NCI-H2107 treated with DMSO at 0.1 percent for 48 hours (cell line): ENCODE measurements around the gene OPRD1.
"Not testable (repeated sequence)": the region's sequence is repeated elsewhere in the genome, so short reads cannot be mapped to it uniquely, and the experiment has no call there.

ENCODE experiments used
- DNase-seq: peaks from one replicate; lab custom pipeline; 2025; ENCODE audit not compliant: unreplicated experiment; lab: John Stamatoyannopoulos, UW

Gene OPRD1

GRCh38 chr1:28811766-28812668 lies at the start of gene OPRD1:
OPRD1 (plus strand) TSS chr1:28812170; CDS start chr1:28812384, 214 bp downstream.
- no peak for DNase-seq

DNA sequence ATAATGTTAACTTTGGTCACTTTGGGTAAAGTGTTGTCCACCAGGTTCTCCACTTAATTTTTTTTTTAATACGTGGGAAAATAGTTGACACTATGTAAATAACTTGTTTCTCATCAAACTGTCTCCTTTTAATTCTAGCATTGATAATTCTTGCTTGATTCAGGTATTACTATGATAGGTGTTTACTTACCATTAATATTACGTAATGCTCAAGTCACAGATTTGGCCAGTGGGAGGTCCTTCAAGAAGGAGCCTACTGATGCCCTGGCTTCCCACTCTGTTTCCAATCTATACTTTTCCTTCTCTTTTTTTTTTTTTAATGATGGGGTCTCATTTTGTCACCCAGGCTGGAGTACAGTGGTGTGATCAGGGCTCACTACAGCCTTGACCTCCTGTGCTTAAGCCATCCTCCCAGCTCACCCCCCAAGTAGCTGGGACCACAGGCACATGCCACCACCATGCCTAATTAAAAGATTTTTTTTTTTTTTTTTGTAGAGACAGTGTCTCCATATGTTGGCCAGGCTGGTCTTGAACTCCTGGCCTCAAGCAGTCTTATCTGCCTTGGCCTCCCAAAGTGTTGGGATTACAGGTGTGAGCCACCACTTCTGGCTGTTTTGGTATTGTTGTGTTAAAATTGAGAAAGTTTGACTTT lies 45.3 kb upstream of the OPRD1 start:
- DNase-seq, result no peak

DNA sequence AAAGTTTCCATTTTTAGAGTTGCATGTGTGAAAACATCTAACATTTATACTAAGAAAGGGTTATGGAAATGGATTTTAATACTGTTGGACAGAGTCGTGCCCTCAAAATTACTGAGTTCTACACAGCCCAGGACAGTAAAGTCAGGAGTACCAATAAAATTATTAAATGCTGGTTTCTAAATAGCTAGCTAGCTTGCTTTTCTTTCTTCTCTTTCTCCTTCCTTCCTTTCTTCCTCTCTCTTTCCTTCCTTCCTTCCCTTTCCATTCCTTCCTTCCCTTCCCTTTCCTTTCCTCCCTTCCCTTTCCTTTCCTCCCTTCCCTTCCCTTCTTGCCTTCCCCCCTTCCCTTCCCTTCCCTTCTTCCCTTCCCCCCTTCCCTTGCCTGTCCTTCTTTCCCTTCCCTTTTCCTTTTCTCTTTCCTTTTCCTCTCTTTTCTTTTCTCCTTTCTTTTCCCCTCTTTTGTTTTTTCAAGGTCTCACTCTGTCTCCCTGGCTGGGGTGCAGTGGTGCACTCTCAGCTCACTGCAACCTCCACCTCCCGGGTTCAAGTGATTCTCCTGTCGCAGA lies 41.3 kb upstream of the OPRD1 start:
- no peak for DNase-seq

DNA sequence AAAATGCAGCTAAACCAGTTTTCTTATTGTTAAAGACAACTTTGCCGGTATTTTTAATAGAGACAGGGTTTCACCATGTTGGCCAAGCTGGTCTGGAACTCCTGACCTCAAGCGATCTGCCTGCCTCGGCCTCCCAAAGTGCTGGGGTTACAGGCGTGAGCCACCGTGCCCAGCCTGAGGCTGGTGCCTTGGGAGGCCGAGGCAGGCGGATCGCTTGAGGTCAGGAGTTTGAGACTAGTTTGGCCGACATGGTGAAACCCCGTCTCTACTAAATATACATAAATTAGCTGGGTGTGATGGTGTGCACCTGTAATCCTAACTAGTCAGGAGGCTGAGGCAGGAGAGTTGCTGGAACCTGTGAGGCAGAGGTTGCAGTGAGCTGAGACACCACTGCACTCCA lies 40.0 kb upstream of the OPRD1 start:
- not testable (repeated sequence) for DNase-seq

- no peak for DNase-seq
These were observed 38.9 kb upstream of the OPRD1 start for GRCh38 chr1:28773105-28773504.

- DNase-seq, result peak; percentile 75
These were observed 36.6 kb upstream of the OPRD1 start for GRCh38 chr1:28775121-28775942.

DNA sequence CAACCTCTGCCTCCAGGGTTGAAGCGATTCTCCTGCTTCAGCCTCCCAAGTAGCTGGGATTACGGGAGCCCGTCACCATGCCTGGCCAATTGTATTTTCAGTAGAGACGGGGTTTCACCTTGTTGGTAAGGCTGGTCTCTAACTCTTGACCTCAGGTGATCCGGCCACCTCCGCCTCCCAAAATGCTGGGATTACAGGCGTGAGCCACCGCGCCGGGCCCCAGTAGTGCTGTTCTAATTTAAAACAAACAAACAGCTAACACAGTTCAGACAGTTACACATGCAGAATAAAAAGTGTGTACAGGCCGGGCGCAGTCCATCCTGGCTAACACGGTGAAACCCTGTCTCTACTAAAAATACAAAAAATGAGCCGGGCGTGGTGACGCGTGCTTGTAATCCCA lies 35.6 kb upstream of the OPRD1 start:
- no peak for DNase-seq

GRCh38 chr1:28778021-28778420 lies 33.9 kb upstream of the OPRD1 start:
- no peak for DNase-seq

DNA sequence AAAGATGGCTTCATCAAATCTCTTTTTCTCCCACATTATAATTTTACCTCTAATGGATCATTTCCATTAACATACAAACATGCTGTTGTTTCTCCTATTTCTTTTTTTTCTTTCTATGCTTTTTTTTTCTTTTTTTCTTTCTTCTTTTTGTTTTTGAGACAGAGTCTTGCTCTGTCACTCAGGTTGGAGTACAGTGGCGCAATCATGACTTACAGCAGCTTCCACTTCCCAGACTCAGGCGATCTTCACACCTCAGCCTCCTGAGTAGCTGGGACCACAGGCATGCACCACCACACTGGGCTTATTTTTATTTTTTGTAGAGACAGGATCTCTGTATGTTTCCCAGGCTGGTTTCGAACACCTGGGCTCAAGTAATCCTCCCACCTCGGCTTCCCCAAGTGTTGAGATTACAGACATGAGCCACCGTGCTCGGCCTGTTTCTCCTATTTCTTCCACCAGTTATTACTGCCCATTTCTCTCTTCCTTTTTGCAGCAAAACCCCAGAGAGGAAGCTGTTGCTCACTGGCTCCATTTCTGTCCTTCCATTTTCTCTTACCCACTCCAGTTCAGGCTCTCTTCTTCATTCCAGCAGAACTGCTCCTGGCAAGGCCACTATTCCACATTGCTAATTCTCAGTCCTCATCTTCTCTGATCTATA lies 32.1 kb upstream of the OPRD1 start:
- no peak for DNase-seq

- DNase-seq, result no peak
These were observed 30.7 kb upstream of the OPRD1 start for GRCh38 chr1:28781305-28781704.

DNA sequence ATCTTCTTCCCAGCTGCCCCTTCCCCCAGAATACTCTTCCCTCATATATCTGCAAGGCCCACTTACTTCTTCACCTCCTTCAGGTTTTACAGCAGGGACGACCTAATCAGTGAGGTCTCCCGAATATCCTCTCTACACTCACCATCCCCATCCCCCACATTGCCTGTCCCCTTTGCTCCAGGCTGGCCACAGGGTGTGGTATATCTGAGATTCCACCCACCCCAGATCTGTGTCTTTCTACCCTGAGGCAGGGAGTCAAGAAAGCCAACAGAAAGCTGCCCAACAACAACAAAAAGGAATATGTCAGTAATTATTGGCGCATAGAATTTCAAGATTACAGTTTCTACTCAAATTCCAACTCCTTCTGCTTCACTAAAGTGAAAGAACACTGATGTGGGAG lies 30.0 kb upstream of the OPRD1 start:
- DNase-seq, result no peak

DNA sequence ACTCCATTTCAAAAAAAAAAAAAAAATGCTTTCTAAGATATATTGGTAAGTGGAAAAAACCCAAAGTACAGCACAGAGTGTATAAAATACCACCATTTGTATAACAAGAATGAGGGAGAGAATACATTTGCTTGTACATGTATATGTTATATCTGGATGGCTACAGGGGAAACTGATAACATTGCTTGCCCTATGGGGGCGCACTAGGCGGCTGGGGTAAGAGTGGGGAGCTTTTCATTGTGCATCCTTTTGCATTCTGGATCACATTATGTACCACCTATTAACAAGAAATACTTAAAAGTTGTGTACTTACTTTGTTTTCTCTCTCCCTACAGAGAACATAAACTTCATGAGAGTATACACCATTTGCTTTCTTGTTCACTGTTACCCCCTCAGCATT lies 28.6 kb upstream of the OPRD1 start:
- DNase-seq, result no peak

DNA sequence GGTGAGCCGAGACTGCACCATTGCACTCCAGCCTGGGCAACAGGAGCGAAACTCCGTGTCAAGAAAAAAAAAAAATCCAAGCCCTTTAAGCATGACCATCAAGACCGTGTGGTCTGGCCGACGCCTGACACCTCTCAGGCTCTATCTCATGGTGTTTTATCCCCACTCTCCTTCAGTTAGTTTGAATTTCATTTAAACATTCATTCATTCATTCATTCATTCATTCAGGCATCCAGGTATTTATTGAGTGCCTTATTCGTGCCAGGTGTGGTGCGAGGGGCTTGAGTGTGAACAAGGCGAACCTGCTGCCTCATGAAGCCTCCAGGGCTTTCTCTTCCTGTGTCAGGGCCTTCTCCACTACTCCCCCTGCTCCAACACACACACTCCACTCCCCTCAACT lies 22.6 kb upstream of the OPRD1 start:
- no peak for DNase-seq

- DNase-seq, result no peak
These were observed 22.2 kb upstream of the OPRD1 start for GRCh38 chr1:28789816-28790215.

GRCh38 chr1:28790377-28791035 lies 21.5 kb upstream of the OPRD1 start:
- DNase-seq, result no peak

GRCh38 chr1:28791929-28792328 lies 20.0 kb upstream of the OPRD1 start:
- DNase-seq, result not testable (repeated sequence)

DNA sequence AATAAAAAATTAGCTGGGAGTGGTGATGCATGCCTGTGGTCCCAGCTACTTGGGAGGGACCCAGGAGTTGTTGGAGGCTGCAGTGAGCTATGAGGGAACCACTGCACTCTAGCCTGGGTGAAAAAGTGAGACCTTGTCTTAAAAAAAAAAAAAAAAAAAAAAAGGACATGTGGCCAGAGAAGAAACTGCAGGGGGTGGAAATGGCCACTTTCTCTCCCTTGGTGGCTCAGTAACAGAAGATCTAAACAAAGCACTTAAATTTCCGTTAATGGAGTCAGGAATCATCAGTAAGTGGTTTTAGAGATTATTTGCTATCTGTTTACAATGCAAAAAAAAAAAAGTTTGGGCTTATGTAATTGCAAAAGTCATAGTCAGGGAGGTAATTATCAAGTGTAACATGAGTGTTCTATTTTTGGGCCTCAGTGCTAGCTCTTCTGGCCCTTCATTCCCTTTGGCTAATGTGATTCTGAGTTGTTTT lies 19.3 kb upstream of the OPRD1 start:
- peak; percentile 65 for DNase-seq

DNA sequence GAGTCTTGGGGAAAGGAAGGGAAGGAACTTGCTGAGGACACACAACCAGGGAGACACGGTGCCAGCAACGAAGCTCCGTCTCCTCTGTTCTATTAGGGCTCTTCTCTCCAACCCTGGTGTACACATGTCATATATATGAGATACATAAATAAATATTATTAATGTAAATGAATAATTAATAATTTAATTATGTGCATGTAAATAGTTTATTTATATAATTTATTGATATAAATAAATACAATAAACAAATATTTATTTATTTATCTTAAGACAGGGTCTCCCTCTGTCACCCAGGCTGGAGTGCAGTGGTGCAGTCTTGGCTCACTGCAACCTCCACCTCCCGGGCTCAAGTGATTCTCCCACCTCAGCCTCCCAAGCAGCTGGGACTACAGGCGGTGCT lies 17.4 kb upstream of the OPRD1 start:
- not testable (repeated sequence) for DNase-seq

GRCh38 chr1:28796352-28797211 lies 15.4 kb upstream of the OPRD1 start:
- no peak for DNase-seq
